Esophagus mucosa (tissue), 1 donor: ENCODE results near the gene NUDT14. TPM values are rescaled to one million over a fixed set of nuclear protein-coding genes. Genes with fewer than 3 reads are reported as not detected.

Experiments used
- ATAC-seq: fragments of 200-7000 bp; cut with Tn5 transposase; one replicate; pipeline ENCODE4 v1.9.1; 2020
- total RNA-seq: library from RNA; stranded (reverse); gene quantifications from one replicate; pipeline ENCODE4 v1.2.4, GENCODE V29; 2023
- donor health status: DM: yes; HTN: yes; CAD: no.

Gene NUDT14
- total RNA-seq, 1 donor from 2014 or later = 14.7 TPM

DNA sequence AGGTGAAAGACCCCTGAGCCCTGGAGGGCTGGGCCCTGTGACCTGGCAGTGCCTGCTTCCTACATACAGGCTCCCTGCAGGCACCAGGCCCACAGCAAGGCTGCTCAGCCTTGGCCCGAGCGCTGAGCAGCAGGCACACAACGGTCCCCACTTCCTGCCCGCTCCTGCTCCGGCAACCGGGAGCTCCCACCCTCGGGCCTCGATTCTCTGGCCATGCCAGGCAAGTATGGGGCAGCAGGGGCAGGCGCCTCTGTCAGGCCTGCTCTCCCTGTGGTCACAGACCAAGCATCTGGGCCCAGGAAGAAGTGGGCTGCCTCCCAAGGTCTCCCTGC, 30.6 kb upstream of the NUDT14 start:
- ATAC-seq = no peak

DNA sequence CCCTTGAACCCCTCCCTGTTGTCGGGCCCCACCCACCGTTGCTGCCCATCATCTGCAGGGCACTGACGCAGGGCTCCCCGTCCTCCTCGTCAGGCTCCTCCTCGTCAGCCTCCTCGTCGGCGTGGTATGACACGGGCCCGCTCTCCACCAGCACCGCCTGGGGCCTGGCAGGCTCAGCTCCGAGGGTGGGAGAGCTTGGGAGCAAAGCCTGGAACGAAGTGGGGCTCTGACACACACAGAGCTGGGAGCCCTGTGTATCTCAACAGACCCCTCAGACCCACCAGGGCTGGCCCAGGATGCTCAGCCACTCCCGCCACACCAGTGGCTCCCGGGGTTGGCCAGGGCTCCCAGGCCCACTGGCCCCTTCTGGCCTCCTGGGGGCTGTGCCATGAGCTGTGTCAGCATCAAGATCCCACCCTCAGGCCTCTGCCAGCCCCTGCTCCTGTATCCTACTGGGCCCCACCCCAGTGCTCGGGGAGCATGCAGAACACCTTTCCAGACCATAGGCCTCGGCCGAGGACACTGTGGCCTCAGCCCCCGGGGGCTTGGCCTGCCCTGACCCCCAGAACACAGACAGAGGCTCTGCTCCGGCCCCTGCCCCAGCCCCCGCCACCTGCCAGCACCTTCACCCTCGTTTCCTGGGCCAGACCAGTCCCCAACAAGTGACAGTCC, 30.1 kb upstream of the NUDT14 start:
- ATAC-seq = no peak

DNA sequence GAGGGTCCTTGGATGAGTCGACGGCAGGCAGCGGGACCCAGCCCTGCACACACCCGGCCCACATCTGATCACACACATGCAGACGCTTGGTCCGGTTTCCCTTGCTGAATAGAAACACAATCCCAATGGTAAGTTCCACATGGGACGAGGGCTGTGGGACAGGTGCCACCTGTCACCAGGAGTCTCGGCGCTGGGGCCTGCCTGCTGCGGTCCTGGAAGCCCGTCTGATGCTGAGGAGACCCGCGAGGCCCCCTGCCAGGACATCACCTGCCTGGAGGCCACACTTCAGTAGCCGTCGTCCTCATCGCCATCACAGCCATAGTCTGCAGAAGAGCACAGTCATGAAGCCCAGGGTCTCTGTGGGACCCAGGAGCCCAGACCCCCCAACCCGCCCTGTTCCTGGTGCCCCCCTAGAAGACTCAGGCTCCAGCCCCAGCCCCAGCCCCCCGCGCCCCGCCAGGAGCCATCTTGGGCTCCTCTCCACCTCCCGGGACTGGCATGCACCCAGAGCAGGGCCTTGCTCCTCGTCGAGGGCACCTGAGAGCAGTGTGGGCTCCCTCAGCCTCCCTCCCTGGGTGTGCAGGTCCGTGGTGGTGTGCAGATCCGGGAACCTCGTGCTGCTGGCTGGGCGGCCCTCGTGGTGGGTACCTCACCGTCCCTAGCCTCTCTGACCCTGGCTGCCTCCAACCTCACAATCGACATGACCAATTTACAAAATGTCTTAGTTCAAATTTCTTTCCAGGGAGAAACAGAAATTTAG, 29.3 kb upstream of the NUDT14 start:
- ATAC-seq = no peak

DNA sequence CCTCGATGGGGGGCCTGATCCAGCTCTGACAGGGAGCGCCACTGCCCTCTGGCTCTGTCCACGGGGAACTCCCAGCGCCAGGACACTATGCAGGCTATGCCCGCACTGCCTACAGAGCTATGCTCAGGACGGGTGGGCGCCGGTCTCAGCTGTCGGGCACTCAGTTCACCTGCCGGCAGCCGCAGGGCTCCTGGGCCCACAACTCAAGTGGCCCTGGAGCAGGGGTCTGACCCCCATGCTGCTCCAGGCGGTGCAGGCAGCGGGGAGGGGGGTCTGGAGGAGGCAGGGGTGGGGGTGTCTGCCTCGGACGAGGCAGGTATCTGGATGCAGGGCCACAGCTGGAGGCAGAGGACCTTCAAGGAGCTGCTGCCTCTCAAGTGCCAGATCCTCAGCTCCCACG, 28.5 kb upstream of the NUDT14 start:
- ATAC-seq = no peak

DNA sequence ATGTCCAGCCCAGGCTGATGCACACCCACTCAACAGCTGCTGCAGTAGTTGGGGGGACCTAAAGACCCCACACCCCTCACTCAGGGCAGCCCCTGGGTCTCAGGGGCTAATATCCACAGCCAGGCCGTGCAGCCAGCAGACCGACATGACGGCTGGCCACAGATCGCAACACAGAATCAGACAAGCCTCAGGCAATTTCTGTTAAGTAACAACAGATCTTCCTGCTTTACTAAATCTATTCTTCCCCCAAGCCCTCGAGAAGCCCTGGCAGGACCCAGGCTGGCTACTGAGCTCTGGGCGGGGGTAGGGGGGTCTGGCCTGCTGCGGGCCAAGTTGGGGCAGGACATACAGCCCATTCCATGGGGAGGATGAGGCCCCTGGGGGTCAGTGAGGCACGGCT, 28.0 kb upstream of the NUDT14 start:
- ATAC-seq = no peak

DNA sequence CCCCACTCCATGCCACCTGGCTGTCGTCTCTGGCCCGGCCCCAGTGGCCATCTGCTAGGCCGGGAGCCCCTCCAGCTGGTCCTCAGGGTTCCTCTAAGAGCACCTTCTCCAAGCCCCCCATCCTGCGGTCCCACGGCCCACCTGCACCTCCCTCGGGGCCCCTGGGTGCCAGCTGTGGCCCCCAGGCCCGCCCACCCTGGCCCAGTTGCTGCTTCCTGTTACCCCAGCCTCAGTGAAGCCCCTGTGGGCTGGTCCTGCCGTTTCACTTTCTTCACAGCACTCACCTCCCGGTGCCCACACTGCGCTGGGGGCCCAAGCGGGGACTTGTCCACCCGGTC, 27.6 kb upstream of the NUDT14 start:
- no peak for ATAC-seq

DNA sequence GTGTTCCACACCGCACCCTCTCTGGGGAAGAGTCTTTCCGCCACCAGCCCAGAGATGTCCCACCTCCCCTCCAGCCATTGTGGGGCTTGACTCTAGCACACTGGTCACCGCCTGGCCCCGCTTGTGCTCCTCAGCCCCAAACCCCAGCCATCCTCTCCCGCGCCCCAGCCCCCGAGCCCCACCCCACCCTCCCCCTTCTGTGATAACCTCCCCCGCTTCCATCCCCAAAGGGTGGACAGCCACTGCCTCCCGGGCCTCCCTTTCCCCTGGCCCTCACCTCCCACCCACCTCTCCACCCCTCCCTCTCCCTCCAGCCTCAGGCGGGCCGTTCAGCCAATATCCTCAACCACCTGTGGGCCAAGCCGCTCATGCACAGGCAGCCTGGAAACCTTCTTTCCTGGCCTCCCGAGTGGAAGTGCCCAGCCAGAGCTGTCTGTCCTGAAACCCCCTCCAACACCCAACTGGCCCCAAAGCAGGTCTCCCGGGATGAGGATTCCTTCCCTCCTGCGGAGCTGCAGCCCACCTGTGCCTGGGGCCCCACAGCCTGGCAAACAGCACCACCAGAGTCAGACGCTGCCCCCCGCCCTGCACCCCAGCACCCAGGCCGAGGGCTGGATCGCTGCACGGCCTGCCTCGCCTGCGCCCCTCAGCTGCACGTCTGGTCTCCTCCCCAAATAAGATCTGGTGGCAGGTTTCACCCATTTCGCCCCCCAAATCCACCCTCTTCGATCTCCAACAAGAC, 27.1 kb upstream of the NUDT14 start:
- no peak for ATAC-seq

DNA sequence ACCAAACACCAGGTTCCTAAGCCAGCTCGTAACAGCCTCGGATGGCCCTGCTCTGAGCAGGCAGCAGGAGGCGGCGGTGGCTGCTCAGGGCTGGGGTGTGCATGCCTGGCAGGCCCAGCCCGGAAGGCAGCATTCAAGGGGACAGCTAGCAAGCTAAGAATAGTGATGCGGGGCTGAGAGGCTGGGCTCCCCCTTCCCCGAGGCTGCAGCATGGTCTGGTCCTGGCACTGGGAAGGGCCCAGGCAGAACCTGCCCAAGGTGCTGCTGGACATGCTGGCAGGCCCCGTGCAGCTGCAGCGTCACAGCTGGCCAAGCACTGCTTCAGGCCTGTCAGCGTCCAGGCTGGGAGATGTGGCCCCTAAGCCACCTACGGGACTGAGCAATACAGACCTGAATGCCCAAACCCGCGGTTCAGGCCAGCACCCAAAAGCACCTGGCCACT, 26.4 kb upstream of the NUDT14 start:
- ATAC-seq = no peak

DNA sequence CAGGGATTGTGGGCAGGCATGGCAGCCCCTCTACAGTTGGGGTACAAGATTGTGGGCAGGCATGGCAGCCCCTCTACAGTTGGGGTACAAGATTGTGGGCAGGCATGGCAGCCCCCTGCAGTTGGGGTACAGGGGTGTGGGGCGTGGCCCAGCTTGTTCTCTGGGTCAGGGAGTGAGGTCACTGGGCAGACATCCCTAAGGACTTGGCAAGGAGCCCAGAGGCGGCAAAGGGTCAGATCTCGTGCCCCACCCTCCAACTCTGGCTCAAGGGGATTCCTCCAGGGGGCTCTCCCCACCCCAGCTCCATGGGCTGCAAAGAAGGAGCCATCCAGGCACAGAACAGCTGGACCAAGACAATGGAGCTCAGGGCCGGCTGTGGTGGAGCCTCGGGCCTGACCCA, 25.8 kb upstream of the NUDT14 start:
- no peak for ATAC-seq

DNA sequence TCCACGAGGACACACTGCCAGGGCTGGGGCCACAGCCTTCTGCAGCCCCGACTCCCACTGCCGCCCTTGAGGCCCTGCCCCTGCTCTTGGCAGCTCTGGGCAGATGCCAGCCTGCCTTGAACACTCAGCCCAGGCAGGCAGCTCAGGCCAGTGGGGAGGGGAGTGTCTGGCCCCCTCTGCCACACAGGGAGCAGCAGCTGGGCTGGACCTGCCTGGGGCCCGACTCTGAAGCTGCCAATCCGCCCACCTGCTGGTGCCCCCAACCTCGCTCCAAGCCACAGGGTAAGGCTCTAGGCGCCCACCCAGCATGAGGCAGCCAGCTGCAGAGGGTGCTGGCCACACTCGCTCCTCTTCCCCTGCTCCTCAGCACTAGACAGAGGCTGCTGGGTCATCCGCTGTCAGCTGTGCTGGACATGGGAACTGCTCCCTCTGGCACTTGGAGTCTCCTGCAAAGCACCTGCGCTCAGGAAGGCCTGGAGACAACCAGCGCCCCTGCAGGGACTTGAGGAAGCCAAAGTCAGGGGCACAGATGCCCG, 24.6 kb upstream of the NUDT14 start:
- ATAC-seq = no peak

DNA sequence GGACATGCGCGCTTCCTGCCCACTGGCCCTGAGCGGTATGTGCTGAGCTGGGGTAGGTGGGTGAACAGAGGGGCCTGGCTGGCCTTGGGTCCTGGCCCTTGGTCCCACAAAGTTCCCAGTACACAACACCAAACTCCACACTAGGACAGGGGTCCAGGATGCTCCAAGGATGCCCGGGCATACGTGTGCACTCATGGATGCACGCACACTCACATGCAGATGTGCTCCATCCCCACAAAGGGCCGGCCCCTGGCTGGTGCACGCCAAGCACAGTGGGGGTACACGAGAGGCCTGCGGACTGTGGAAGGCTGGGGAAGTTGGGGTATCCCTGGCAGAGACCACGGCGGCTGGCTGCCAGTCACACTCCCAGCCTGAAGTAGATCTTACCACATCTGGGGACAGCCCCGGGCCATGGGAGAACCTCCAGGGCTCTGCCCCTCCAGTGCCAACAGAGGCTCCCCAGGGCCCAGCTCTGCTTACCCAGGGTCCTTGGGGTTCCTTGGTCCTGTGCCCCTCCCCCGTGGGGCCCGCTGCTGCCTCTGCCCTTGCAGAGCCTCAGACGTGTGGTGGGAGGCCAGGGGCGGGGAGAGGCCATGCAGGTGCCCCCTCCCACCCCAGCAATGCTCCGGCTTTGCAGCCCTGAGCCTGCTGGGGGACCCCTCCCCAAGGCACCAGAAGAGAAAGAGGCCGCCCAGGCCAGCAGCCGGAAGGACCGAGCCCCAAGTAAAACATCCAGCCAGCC, 24.0 kb upstream of the NUDT14 start:
- peak; percentile 1 for ATAC-seq

DNA sequence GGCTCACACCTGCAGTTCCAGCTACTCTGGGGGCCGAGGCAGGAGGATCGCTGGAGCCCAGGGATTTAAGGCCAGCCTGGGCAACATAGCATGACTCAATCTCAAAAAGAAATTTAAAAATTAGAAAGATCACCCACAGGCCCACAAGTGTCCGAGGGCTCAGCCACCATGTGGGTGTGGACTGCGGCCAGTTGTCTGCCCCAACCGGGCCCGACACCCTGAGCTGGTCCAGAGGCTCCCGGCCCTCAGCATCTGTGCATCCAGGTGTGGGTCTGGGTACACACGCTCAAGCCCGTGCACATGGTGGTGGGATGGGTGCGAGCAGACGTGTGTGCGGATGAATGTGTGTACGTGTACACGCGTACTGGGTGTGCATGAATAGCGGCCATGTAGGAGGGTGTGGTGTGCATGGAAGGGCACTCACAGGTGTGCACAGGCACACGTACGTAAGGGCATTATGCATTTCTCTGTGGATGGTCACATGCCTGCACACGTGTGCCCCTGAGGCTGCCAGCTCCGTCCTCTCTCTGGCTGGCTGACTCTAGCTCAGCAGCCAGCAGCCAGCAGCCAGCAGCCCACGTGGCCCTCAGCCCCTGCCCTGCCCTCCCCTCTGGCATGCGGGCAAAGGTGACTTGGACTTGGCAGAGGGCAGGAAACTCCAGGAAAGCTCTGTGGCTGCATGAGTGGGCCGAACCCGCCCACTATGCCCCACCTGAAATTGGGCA, 23.3 kb upstream of the NUDT14 start:
- ATAC-seq = peak; percentile 67

DNA sequence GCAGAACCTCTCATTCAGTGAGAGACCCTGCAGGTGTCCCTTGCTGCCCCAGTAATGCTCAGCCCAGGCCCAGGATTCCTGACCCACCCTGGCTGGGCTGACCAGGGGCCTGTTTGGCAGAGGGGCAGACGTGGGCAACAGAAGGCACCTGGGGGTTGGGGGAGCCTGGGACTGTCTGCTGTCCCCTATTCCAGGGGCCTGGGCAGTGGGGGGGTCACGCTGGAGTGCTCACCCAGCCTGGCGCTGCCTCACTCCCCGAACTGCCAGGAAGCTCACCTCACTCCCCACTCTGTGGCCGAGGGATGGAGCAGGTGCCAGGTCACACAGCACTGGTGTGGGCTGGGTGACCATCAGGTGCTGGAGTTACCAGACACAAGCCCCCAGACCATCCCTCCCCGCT, 22.6 kb upstream of the NUDT14 start:
- no peak for ATAC-seq

DNA sequence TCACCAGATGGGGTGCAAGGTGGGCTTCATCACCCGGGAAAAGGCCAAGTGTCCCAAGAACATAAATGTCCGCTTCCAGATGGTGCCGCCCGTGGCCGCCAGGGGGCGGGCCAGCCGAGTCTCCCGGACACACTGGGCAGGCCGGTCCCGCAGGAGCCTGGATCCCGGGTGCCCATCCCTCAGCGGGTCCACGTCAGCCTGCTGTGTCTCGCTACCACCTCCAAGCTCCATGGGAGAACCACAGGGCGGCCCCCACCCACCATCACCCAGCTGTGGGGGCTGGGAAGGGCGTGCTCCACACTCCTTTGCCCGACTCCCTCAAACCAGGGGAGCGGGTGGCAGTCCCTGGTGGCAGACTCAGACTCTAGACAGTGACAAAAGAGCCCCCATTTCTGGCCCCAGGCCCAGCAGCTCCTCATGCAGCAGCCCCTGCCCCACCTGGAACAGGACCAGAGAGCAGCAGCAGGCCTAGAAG, 22.0 kb upstream of the NUDT14 start:
- ATAC-seq = peak; percentile 68

DNA sequence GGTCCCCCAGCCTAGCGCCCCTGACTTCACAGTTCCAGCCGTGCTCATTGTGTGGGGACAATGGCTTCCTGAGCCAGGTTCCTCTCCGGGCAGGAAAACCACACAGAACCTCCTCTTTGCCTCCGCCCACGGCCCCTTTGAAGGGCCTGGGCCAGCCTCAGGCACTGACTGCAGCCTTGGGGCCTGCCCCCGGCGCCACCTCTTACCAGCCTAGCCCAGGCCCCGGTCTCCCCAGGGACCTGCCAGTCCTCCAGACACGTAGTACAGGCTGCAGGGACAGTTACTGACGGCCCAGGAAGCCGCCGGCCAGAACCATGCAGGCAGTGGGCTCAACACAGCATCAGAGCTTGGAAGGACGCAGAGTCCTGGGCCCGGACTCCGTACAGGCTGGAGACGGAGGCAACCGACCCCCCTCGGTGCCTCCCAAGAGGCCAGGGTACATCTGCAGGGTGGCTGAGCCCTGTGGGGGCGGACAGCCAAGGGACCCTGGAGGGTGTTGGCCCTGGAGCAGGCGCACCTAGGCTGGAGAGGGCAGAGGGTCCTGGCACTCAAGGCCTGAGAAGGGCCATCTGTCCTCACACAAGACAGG, 20.9 kb upstream of the NUDT14 start:
- ATAC-seq = no peak

DNA sequence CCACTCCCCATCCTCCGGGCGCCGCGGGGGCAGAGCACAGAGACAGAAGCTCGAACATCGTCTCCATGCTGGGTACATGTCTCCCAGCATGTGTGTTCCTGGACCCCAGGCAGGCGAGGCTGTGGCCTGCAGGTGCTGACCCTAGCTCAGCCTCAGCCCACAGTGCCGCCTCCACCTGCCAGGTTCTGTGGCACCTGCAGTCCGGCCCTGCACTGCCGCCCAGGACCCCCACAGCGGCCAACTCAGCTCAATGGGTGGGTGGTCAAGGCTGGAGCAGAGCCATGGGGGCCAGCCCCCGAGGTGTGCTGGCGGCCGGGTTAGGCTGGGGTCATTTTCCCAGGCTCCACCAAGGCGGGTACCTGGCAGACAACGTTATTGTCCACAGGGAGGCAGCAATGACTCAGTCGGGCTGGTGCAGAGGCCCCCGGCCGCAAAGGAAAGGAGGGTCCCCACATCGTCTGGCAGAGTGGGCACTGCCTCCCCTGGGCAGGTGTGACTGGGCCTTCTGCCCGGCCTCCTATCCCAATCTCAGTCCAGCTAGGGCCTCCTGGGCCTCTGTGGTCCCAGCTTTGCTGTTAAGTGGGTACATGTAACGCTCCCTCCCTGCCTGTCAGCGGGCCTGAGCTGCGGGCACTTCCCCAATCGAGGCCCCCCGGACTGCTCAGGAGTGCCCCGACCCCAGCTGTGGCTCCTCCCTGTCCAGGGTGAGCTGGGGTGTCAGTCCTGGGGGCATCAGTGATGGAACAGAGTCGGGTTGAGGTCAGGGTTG, 20.2 kb upstream of the NUDT14 start:
- ATAC-seq = no peak

DNA sequence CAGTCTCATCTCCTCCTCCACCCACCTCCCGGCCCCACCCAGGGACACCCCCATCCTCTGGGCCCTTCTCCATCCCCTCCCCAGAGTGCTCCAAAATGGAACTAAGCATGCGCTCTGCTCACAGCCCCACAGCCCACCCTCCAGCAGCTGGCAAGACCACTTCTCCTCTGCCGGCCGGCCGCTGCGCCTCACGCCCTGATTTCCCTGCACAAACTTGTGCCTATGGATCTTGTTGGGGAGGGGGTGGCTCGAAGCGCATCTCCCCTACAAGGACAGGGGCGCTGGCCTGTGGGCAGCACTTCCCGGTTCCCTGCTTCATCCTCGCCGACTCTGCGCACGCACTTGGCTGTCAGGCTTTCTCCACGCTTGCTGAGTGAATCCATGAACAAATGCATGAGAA, 19.5 kb upstream of the NUDT14 start:
- ATAC-seq = no peak

DNA sequence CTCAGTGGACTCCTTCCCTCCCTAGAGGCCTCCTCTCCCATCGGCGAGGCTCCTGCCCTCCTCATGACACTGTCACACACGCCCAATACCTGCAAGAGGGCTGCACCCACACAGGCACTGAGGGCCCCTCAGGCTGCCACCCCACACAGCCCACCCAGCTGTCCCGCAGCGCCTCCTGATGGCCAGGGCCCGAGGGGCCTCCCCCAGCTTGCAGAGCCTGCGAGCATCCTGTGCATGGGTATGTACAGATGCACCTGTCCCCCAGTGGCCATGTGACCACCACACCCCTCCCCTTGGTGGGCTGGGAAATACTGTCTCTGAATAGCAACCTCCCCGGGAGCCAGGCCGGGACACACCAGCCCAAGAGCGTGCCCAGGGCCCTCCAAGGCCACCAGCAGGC, 19.0 kb upstream of the NUDT14 start:
- no peak for ATAC-seq

DNA sequence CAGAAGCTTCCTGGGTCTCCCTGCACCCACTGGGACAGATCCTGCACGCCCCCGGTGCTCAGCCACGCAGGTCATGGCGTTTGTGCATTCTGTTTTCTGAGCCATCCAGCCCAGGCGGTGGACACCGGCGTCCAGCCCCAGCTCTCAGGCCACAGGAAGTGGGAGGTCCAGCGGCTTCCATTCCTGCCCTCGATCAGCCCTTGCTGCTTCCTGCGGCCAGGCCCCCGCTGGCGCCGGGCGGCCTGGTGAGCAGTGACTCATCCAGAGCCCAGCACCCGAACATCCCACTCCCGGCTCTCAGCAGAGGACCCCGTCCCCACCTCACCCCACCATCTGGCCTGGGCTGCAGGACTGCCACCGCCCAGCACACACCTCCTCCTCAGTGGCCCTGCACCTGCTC, 18.0 kb upstream of the NUDT14 start:
- no peak for ATAC-seq

DNA sequence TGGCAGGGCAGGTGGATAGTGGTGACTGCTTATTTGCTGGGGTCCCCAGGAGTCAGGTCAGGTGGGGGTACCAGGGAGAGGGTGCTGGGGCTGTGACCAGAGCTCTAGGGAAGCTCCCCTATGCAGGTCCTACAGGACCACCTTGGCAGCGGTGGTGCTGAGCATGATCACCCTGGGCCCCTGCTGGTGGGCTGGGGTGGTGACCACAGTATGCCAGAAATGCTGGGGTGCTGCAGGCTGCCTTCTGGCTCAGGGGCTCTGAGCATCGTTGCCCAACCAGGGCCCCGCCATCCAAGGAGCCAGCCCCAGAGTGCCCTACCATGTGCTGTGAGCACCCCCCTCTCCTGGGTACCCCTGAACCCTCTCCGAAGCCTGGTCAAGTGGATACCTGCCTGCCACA, 17.5 kb upstream of the NUDT14 start:
- ATAC-seq = no peak

DNA sequence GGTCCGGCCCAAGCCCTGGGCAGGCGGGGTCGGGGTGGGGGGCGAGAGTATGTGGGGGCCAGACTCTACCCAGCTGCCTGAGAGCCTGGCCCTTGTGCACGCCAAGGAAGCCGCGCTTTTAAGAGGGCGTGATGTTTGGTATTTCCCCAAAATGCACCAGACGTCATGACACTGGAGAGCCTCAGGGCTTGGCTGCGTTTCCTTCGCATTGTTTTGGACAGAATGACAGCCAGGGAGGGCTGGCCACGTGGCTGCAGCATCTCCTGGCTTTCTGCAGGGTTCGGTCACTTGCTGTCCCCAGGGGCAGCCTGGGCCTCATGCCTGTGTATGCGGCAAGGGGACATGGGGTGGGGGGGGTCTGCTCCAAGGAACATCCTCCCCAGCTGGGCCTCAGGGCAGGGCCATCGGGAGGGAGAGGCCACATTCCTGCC, 16.1 kb upstream of the NUDT14 start:
- ATAC-seq = peak; percentile 26
